ENCODE data around the gene GNAS. TPM values are rescaled to one million over a fixed set of nuclear protein-coding genes. Genes with fewer than 3 reads are reported as not detected.
A peak's percentile ranks its signal among the peaks of the same experiment; 100 is the strongest.

The GNAS gene
- total and polyA plus RNA-seq, 3 experiments from 2014 or later = 218 to 666 (median 637) TPM

DNA sequence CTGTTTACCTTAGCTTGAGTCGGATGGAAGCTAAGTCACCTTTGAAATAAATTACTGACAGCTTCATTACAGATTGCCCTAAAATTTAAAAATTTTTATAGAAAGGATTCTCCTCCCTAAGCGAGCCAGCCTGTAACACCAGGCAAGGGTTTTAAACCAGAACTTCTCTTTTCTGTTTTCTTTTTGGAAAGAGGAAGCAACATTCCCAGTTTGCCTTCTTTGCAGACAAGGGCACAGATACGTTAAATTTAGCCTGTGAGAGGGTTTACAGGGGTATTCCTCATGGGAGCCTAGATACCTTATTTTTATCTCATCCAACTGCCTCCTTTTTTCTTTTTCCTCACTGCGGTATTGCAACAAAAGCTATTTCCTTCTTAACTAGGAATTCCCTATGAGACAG, 45.0 kb downstream of the GNAS start:
- ChIA-PET CTCF (no interaction called here), POLR2A (no interaction called here)
- Histone ChIP-seq H3K36me3 (ENCODE audit: insufficient read depth, low read length) (no peaks in the 10 kb centered on the region), H3K9me3 (ENCODE audit: low read length) (no peaks in the 10 kb centered on the region), H3K27me3 (ENCODE audit: insufficient read depth, low read length, poor library complexity, severe bottlenecking) (no peaks in the 10 kb centered on the region), H3K27ac (ENCODE audit: low read depth, low read length) (no peak overlapping the region), H3K4me1 (ENCODE audit: insufficient read depth, low read length) (peaks cover 34% of the 10 kb centered on the region), H3K4me3 (ENCODE audit: low read length) (no peak overlapping the region)
- Mint-ChIP-seq H3K4me1 (peaks cover 85 to 95% (median 95%) of the 10 kb centered on the region in 3 donors), H3K27me3 (peaks cover 0 to under 1% of the 10 kb centered on the region in 2 donors), H3K4me3 (peak overlapping the region in 2 of 7 donors; percentile 13 to 38), H3K9me3 (peaks cover 0 to 1% (median 0%) of the 10 kb centered on the region in 5 donors), H3K27ac (peak overlapping the region in 7 of 8 donors; percentile 27 to 93 (median 80)), H3K36me3 (peaks cover 0 to 74% (median 9%) of the 10 kb centered on the region in 3 donors)
- DNase-seq = no peak

GRCh38 chr20:58898629-58899408, 46.3 kb downstream of the GNAS start:
- Mint-ChIP-seq H3K27ac (peak overlapping the region in 6 of 8 donors; percentile 16 to 93 (median 44)), H3K4me1 (peaks cover 80 to 94% (median 93%) of the 10 kb centered on the region in 3 donors)

DNA sequence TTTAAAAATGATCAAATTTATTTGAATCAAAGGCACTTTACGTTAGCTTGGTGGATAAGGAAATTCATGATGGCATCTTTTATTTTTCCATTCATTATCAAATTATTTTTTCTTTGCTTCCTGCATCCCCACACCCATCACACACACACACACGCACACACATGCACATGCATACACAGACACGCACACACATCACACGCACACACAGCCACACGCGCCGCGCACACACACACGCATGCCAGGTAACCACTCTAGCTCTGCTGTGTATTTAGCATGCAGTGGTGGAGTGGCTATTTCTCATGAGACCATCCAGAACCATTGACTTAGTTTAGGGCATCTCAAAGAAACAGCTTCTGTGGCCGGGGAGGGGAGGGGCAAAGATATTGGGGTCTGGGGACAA, 47.0 kb downstream of the GNAS start:
- H3K36me3 Mint-ChIP-seq = peaks cover 0 to 85% (median 11%) of the 10 kb centered on the region in 3 donors
- DNase-seq = no peak
- Histone ChIP-seq H3K4me3 (ENCODE audit: low read length) (no peak overlapping the region), H3K9me3 (ENCODE audit: low read length) (no peaks in the 10 kb centered on the region), H3K27me3 (ENCODE audit: insufficient read depth, low read length, poor library complexity, severe bottlenecking) (no peaks in the 10 kb centered on the region), H3K27ac (ENCODE audit: low read depth, low read length) (no peak overlapping the region), H3K4me1 (ENCODE audit: insufficient read depth, low read length) (peaks cover 15% of the 10 kb centered on the region), H3K36me3 (ENCODE audit: insufficient read depth, low read length) (peaks cover 14% of the 10 kb centered on the region)
- H3K27ac Mint-ChIP-seq = peak overlapping the region in 3 of 8 donors; percentile 50 to 93 (median 63)
- peaks cover 73 to 92% (median 86%) of the 10 kb centered on the region in 3 donors for H3K4me1 Mint-ChIP-seq
- POLR2A ChIA-PET = interaction anchor here (0.6 kb wide), 1 partner anchor 249 kb away, joined by 3 read pairs; no protein-coding TSS in a partner anchor
- CTCF ChIA-PET = no interaction called here
- no peaks in the 10 kb centered on the region for H3K9me3 Mint-ChIP-seq
- no peaks in the 10 kb centered on the region for H3K27me3 Mint-ChIP-seq
- H3K4me3 Mint-ChIP-seq = peak overlapping the region in 1 of 7 donors; percentile 13

More at GRCh38 chr20:58898629-58899408, 46.3 kb downstream of the GNAS start:
- Mint-ChIP-seq H3K36me3 (peaks cover 0 to 79% (median 11%) of the 10 kb centered on the region in 3 donors), H3K9me3 (no peaks in the 10 kb centered on the region), H3K4me3 (peak overlapping the region in 1 of 7 donors; percentile 8), H3K27me3 (no peaks in the 10 kb centered on the region)
- peaks cover 9% of the 10 kb centered on the region for H3K36me3 ChIP-seq (ENCODE audit: insufficient read depth, low read length)
- DNase-seq = no peak
- no peak overlapping the region for H3K27ac ChIP-seq (ENCODE audit: low read depth, low read length)
- ChIA-PET POLR2A (interaction anchor here (0.6 kb wide), 1 partner anchor 248 kb away, joined by 3 read pairs; no protein-coding TSS in a partner anchor), CTCF (no interaction called here)
- peaks cover 22% of the 10 kb centered on the region for H3K4me1 ChIP-seq (ENCODE audit: insufficient read depth, low read length)
- no peak overlapping the region for H3K4me3 ChIP-seq (ENCODE audit: low read length)
- no peaks in the 10 kb centered on the region for H3K27me3 ChIP-seq (ENCODE audit: insufficient read depth, low read length, poor library complexity, severe bottlenecking)
- H3K9me3 ChIP-seq (ENCODE audit: low read length) = no peaks in the 10 kb centered on the region

- H3K27ac Mint-ChIP-seq = peak overlapping the region in 5 of 8 donors; percentile 9 to 93 (median 32)
- H3K27me3 Mint-ChIP-seq = no peaks in the 10 kb centered on the region
- Histone ChIP-seq H3K9me3 (ENCODE audit: low read length) (no peaks in the 10 kb centered on the region), H3K27ac (ENCODE audit: low read depth, low read length) (no peak overlapping the region), H3K36me3 (ENCODE audit: insufficient read depth, low read length) (peaks cover 23% of the 10 kb centered on the region), H3K4me1 (ENCODE audit: insufficient read depth, low read length) (peaks cover 6% of the 10 kb centered on the region), H3K4me3 (ENCODE audit: low read length) (no peak overlapping the region), H3K27me3 (ENCODE audit: insufficient read depth, low read length, poor library complexity, severe bottlenecking) (no peaks in the 10 kb centered on the region)
- H3K36me3 Mint-ChIP-seq = peaks cover 0 to 90% (median 14%) of the 10 kb centered on the region in 3 donors
- peaks cover 70 to 91% (median 84%) of the 10 kb centered on the region in 3 donors for H3K4me1 Mint-ChIP-seq
- ChIA-PET CTCF (interaction anchor here (1.1 kb wide), 1 partner anchor 13 kb away, joined by 3 read pairs; no protein-coding TSS in a partner anchor), POLR2A (no interaction called here)
- DNase-seq = no peak
- H3K9me3 Mint-ChIP-seq = no peaks in the 10 kb centered on the region
- H3K4me3 Mint-ChIP-seq = no peak overlapping the region
These were observed 47.9 kb downstream of the GNAS start for GRCh38 chr20:58900397-58900796.

GRCh38 chr20:58901488-58902402, 49.2 kb downstream of the GNAS start:
- DNase-seq = no peak
- no peaks in the 10 kb centered on the region for H3K9me3 ChIP-seq (ENCODE audit: low read length)
- ChIA-PET CTCF (no interaction called here), POLR2A (no interaction called here)
- peaks cover 62 to 89% (median 81%) of the 10 kb centered on the region in 3 donors for H3K4me1 Mint-ChIP-seq
- H3K27me3 ChIP-seq (ENCODE audit: insufficient read depth, low read length, poor library complexity, severe bottlenecking) = no peaks in the 10 kb centered on the region
- peaks cover 0 to 2% of the 10 kb centered on the region in 2 donors for H3K27me3 Mint-ChIP-seq
- H3K27ac Mint-ChIP-seq = peak overlapping the region in 2 of 8 donors; percentile 31 to 67
- H3K36me3 Mint-ChIP-seq = peaks cover 6 to 90% (median 21%) of the 10 kb centered on the region in 3 donors
- no peaks in the 10 kb centered on the region for H3K9me3 Mint-ChIP-seq
- no peak overlapping the region for H3K27ac ChIP-seq (ENCODE audit: low read depth, low read length)
- peaks cover 8% of the 10 kb centered on the region for H3K4me1 ChIP-seq (ENCODE audit: insufficient read depth, low read length)
- peaks cover 34% of the 10 kb centered on the region for H3K36me3 ChIP-seq (ENCODE audit: insufficient read depth, low read length)
- peak overlapping the region in 1 of 7 donors; percentile 46 for H3K4me3 Mint-ChIP-seq
- H3K4me3 ChIP-seq (ENCODE audit: low read length) = no peak overlapping the region

GRCh38 chr20:58903614-58904013, 51.1 kb downstream of the GNAS start:
- peaks cover 0 to 2% of the 10 kb centered on the region in 2 donors for H3K27me3 Mint-ChIP-seq
- H3K36me3 Mint-ChIP-seq = peaks cover 6 to 93% (median 27%) of the 10 kb centered on the region in 3 donors
- H3K4me3 ChIP-seq (ENCODE audit: low read length) = no peak overlapping the region
- H3K4me1 ChIP-seq (ENCODE audit: insufficient read depth, low read length) = peaks cover 27% of the 10 kb centered on the region
- H3K27ac Mint-ChIP-seq = peak overlapping the region in 2 of 8 donors; percentile 15 to 72
- no peaks in the 10 kb centered on the region for H3K27me3 ChIP-seq (ENCODE audit: insufficient read depth, low read length, poor library complexity, severe bottlenecking)
- no peak for DNase-seq
- H3K9me3 ChIP-seq (ENCODE audit: low read length) = no peaks in the 10 kb centered on the region
- ChIA-PET CTCF (interaction anchor here (0.7 to 1.2 kb wide), 2 partner anchors 11 to 52 kb away, joined by 3 read pairs; no protein-coding TSS in a partner anchor), POLR2A (no interaction called here)
- H3K4me1 Mint-ChIP-seq = peaks cover 65 to 90% (median 81%) of the 10 kb centered on the region in 3 donors
- peaks cover 50% of the 10 kb centered on the region for H3K36me3 ChIP-seq (ENCODE audit: insufficient read depth, low read length)
- H3K9me3 Mint-ChIP-seq = no peaks in the 10 kb centered on the region
- H3K4me3 Mint-ChIP-seq = no peak overlapping the region
- H3K27ac ChIP-seq (ENCODE audit: low read depth, low read length) = no peak overlapping the region

DNA sequence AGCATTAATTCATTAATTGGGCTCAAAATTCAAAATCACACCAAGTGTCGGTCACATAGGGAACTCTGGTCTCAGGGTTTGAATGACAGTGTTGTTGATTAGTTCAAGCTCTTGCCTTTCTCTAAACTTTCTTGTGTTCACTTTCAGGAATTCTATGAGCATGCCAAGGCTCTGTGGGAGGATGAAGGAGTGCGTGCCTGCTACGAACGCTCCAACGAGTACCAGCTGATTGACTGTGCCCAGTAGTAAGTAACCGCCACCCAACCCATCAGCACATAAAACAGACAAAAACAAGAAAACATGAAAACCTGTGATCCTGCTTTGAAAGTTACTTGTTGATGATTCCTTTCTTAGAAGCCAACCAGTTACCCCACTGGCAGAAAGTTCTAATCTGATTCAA, 52.7 kb downstream of the GNAS start:
- Histone ChIP-seq H3K4me1 (ENCODE audit: insufficient read depth, low read length) (peaks cover 22% of the 10 kb centered on the region), H3K4me3 (ENCODE audit: low read length) (no peak overlapping the region), H3K27me3 (ENCODE audit: insufficient read depth, low read length, poor library complexity, severe bottlenecking) (no peaks in the 10 kb centered on the region), H3K36me3 (ENCODE audit: insufficient read depth, low read length) (peaks cover 66% of the 10 kb centered on the region), H3K9me3 (ENCODE audit: low read length) (no peaks in the 10 kb centered on the region), H3K27ac (ENCODE audit: low read depth, low read length) (no peak overlapping the region)
- Mint-ChIP-seq H3K9me3 (no peaks in the 10 kb centered on the region), H3K36me3 (peaks cover 11 to 93% (median 30%) of the 10 kb centered on the region in 3 donors), H3K4me3 (peak overlapping the region in 1 of 7 donors; percentile 24), H3K27me3 (peaks cover 0 to 2% of the 10 kb centered on the region in 2 donors), H3K27ac (peak overlapping the region in 2 of 8 donors; percentile 27 to 69), H3K4me1 (peaks cover 56 to 86% (median 66%) of the 10 kb centered on the region in 3 donors)
- CTCF ChIA-PET = no interaction called here
- no peak for DNase-seq
- POLR2A ChIA-PET = no interaction called here
